NK-92 (cell line): Measurements from ENCODE around the gene IQCE.

Experiments used
- DNase-seq: peaks from one replicate; lab custom pipeline; 2025; ENCODE audit not compliant: unreplicated experiment; lab: John Stamatoyannopoulos, UW

IQCE gene, protein sequence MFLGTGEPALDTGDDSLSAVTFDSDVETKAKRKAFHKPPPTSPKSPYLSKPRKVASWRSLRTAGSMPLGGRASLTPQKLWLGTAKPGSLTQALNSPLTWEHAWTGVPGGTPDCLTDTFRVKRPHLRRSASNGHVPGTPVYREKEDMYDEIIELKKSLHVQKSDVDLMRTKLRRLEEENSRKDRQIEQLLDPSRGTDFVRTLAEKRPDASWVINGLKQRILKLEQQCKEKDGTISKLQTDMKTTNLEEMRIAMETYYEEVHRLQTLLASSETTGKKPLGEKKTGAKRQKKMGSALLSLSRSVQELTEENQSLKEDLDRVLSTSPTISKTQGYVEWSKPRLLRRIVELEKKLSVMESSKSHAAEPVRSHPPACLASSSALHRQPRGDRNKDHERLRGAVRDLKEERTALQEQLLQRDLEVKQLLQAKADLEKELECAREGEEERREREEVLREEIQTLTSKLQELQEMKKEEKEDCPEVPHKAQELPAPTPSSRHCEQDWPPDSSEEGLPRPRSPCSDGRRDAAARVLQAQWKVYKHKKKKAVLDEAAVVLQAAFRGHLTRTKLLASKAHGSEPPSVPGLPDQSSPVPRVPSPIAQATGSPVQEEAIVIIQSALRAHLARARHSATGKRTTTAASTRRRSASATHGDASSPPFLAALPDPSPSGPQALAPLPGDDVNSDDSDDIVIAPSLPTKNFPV

DNA sequence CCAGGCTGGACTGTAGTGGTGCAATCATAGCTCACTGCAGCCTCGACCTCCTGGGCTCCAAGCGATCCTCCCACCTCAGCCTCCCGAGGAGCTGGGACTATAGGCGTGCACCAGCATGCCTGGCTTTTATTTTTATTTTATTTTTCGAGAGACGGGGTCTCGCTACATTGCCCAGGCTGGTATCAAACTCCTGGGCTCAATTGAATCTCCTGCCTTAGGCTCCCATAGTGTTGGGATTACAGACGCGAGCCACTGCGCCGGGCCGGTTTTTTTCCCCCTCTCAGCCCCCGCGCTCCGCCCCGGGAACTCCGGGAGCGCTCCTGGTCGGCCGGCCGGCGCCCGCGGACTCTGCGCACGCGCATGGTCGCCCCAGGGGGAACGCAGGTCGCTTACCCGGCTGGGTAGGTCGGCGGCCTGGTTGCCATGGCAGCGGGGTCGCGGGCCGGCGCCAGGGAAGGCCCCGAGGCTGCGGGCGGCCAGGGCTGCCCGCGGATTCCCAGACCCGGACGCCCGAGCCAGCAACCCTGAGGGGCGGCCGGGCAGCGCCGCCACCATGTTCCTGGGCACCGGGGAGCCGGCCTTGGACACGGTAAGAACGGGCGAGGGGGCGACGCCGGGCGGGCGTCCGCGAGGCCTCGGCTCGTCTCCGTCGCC, at the start of gene IQCE:
Gene IQCE (plus strand): TSS at position 351 of the 654 bp plus-strand sequence. CDS start 203 bp downstream, at position 554.
- peak; percentile 19 for DNase-seq

- DNase-seq = no peak
Measured at GRCh38 chr7:2509298-2509906, 49.4 kb upstream of the IQCE start.

DNA sequence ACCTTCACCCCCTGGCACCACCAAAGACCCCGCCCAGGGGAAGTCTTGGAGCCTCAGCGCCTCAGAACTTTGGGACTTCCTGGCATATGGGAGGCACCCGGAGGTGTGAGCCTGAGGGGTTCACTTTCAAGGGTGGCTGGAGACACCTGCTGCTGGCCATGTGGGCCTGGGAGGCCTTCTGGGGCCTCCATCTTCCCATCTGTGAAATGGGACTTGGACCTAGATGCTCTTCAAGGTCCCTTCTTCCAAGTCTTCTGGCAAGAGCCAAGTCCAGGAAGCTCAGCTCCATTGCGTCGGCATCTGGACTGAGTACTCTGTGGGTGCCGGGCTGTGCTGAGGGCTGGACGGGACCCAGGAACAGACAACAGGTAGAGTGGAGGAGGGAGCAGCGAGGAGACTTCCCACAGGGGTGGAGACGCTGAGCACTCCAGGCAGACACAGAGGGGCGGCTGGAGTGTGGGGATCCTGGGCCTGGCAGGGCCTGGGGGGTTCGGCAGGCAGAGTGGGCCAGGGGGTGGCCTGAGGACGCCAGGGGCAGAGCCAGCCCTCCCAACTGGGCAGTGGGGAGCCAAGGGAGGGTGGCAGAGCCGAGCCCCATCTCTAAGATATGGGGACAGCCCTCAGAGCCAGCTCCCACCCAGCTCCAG, 48.5 kb upstream of the IQCE start:
- DNase-seq = no peak

DNA sequence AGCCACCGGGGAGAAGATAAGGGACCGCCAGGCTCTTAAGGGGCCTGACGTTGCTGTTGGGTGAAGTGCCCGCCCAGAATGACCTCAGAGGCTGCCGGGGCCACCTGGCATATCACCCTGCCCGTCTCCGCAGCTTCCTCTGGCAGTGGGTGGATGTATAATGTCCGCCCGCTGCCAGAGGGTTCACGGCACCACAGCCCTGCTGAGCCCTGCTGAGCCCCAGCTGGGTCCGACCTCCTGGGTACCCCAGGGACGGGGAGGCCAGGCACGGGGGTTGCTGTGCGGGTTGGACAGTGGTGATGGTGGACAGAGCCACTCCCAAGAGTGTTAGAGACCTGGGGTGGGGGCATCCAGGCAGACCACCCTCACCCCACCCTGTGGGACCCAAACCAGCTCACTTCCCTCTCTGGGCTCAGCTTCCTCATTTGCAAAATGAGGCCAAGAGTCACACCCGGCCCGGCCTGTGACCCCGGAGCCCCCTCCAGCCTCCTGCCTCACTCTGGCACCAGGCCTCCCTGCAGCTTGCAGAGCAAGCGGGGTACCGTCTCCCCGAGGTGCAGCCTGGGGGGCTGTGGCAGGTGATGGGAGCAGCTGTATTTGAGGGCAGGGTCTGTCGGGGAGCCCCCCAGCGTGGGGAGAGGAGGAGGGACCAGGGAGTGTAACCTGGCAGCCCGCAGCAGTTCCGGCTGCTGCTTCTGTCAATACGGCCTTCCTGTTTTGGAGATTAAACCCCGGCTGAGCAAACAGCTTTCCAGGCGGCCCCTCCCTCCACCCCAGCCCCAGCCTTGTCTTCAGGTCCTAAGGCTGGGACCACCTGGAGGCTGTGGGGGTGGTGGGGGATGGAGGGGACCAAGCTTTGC, 47.6 kb upstream of the IQCE start:
- DNase-seq = no peak

- no peak for DNase-seq
Measured at GRCh38 chr7:2511769-2512168, 47.0 kb upstream of the IQCE start.

DNA sequence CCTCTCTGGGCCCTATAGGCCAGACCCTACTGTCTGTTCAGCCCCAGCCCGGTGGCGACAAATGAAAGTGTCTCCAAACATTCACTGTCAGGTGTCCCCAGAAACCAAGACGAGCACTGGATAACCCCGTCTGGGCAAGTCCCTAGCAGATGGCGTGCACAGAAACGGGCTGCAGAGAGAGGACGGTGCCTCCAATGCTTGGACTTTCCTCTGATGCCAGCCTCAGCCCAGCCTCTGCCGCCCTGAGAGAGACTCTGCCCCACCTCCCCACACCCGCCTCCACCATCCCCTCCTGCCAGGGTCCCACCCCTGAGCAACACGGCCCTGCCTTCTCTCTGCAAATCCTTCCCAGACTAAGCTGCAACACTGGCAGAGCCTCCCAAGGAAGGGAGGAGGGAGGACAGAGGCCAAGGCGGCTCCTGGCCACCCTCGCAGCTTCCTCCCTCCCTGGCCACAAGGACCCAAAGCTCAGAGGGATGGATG, 46.6 kb upstream of the IQCE start:
- DNase-seq = no peak

DNA sequence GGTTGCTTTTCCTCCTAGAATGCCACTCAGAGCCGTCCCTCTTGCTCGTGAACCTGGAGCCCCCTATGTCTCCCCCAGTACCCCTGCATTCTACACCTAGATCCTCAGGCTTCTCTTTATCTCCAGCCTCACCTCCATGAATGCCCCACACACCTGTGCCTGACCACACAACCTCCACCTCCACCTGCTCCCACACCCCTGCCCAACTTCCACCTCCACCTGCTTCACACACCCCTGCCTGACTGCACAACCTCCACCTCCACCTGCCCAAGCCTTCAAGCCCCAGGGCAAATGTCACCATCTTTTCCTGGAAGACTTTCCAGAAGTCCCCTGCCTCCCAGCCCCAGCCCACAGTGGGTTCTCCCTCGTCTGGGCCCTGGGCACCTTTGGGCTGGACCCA, 46.1 kb upstream of the IQCE start:
- no peak for DNase-seq

GRCh38 chr7:2513702-2514101, 45.1 kb upstream of the IQCE start:
- DNase-seq = no peak

DNA sequence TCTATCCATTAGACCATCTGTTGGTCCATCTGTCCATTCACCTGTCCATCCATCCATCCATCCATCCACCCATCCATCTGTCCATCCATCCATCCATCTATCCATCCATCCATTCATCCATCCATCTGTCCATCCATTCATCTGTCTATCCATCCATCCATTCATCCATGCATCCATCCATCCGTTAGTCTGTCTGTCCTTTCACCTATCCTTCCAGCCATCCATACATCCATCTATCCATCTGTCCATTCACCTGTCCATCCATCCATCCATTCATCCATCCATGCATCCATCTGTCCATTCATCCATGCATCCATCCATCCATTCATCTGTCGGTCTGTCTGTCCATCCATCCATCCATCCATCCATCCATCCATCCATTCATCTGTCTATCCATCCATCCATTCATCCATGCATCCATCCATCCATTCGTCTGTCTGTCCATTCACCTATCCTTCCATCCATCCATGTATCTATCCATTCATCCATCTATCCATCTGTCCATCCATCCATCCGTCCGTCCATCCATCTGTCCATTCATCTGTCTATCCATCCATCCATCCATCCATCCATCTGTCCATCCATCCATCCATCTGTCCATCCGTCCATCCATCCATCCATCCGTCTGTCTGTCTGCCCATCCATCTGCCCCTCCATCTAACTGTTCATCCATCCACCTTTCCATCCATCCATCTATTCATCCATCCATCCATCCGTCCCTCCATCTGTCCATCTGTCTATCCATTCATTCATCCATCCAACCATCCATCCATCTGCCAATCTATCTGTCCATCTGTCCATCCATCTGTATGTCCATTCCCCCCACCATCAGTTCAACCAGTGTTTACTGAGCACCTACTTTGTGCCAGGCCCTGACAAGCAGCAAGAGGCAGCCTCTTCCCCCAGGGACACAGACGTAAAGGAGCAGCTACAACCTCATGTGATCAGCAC, 44.0 kb upstream of the IQCE start:
- no peak for DNase-seq

GRCh38 chr7:2515424-2516193, 43.2 kb upstream of the IQCE start:
- no peak for DNase-seq

DNA sequence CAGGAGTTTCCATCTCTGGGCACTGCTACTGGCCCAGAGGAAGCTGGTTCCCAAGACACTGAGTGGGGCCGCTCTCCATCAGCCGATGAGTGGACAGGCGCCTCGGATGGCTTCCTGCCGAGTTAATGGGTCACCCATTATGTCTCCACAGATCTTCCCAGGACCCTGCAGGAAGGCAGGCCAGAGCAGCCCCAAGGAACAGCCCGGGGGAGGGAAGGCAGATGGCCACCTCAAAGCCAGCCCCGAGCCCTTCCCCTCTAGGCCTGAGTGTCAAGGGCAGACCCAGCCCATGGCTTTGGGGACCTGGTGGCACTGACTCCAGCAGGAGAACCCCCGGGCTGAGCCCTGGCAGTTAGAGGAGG, 42.6 kb upstream of the IQCE start:
- DNase-seq = no peak

DNA sequence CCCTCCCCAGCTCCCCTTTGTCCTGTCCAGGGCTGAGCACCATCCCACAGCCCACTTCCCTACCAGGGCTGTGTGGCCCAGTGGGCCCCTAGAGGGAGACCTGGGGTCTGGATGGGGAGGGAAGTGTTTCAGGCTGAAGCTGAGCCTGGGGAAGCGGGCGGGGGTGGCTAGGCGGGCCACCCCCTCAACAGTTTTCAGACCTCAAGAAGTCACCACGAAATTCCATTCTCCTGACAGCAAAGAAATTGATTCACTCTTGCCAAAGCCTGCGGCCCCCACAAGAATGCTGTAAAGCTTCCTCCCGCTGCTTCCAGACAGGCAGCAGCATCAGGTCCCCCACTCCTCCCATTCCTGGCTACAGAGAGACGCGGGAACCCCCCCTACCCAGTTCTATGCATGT, 41.8 kb upstream of the IQCE start:
- DNase-seq = no peak

DNA sequence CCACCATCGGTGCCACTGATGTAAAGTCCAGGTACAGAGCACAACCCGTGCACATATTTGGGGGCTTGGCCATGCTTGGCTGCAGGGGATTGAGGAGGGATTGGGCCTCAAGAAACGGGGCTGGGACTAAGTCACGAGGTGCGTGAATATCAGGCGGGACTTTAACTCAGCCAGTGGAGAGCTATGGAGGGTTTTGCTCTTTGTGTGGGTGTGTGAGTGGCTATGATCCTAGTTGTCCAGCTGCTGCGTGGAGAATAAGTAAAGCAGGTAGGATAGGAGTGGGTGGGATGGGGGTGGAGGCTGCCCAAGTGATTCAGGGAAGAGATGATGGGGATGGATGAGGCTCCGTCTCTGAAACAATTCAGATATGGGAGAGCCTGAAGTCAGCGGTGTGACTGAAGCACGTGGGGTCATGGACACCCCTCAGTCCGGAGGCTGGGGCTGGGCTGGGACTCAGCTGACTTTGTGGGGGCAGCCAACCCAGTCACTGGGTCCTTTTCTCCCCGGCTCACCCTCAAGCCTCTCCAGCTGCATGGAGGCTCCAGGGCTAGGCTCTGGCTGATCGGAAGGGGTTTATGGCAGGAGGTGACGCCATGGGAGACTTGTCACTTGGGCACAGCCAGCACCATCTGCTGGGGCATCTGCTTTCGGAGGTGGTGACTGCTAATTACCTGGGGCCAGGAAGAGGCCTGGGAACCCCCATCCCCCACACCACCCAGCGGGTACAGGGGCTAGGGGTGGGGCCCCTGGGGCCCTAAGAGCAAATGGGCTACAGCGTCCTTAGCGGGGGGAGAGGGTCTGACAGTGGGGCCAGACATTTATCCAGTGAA, 40.9 kb upstream of the IQCE start:
- no peak for DNase-seq

DNA sequence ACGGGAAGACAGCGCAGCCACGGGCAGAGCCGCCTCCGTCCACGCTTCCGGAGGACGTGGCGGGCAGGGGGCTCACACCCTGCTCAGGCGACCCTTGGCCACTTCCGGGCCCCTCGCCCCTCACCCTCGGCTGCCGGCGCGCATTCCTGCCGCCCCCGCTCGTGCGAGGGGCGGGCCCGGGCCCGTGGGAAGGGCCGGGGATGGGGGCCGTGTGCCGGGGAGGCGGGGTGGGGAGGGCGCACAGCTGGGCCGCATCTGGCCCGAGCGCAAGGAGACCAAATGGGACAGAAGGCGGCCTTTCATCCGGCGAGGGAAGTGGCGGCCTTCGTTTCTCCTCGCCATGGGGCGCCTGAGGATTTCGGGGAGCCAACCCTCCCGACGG, 40.1 kb upstream of the IQCE start:
- DNase-seq = no peak

DNA sequence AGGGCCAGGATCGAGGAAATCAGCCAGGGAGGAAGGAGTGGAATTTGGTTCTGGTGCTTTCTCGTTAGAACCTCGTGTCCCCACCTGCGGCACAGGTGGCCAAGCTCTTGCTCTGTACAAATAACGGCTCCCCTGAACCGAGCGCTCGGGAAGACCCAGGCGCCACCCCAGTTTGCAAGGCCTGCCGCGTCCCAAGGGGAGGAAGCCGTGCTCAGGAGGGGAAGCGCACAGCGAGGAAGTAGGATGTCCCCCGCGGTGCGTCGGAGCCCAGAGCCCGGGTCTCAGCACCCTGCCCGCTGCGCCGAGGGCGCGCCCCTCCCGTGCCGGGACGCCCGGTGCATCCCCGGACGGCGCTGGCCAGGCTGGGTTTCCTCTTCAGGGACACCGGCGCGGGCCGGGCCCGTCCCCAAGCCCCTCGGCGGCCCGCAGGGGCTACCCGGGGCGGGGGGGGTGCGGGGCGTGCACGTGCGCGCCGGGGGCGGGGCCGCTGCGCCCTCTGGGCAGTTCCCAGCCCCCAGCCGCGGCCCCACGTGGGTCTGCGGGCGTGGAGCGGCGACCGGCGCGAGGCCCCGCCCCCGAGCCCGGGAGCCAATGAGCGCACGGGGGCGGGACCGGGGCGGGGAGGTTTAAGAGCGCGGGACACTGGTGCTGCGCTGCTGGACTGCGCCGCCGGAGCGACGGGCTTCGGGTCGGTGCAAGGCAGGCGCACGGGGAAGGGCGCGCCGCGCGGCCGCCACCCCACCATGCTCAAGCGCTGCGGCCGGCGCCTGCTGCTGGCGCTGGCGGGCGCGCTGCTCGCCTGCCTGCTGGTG, 39.5 kb upstream of the IQCE start, which contains the start of gene LFNG:
Gene LFNG (plus strand): TSS at position 656 of the 812 bp plus-strand sequence. CDS start 88 bp downstream, at position 744.
- no peak for DNase-seq

DNA sequence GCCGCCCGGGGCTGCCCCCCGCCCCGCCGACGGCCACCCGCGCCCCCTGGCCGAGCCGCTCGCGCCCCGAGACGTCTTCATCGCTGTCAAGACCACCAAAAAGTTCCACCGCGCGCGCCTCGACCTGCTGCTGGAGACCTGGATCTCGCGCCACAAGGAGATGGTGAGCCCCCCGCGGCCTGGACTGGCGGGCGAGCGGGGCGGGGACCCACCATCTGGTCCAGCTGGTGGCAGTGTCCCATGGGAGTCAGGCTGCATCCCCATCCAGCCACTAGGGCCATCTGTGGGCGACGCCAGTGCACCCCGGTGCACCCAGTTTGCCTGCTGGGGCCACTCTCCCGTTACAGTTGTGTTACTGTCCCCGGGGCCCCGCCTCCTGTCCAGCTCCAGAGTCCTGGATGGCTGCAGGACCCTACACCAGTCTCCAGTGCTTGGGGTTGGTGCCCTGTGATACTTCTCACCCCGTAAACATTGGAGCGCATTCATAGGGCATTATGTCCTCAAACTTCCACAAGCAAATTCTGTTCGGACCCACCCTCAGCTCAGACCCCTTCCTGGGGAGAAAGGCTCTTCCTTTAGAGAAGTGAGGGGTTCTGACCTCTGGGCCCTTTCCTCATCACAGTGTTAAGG, 38.5 kb upstream of the IQCE start:
- no peak for DNase-seq
